ENCODE measurements around the gene NACAD. TPM values are rescaled to one million over a fixed set of nuclear protein-coding genes. Genes with fewer than 3 reads are reported as not detected.

NACAD gene, protein sequence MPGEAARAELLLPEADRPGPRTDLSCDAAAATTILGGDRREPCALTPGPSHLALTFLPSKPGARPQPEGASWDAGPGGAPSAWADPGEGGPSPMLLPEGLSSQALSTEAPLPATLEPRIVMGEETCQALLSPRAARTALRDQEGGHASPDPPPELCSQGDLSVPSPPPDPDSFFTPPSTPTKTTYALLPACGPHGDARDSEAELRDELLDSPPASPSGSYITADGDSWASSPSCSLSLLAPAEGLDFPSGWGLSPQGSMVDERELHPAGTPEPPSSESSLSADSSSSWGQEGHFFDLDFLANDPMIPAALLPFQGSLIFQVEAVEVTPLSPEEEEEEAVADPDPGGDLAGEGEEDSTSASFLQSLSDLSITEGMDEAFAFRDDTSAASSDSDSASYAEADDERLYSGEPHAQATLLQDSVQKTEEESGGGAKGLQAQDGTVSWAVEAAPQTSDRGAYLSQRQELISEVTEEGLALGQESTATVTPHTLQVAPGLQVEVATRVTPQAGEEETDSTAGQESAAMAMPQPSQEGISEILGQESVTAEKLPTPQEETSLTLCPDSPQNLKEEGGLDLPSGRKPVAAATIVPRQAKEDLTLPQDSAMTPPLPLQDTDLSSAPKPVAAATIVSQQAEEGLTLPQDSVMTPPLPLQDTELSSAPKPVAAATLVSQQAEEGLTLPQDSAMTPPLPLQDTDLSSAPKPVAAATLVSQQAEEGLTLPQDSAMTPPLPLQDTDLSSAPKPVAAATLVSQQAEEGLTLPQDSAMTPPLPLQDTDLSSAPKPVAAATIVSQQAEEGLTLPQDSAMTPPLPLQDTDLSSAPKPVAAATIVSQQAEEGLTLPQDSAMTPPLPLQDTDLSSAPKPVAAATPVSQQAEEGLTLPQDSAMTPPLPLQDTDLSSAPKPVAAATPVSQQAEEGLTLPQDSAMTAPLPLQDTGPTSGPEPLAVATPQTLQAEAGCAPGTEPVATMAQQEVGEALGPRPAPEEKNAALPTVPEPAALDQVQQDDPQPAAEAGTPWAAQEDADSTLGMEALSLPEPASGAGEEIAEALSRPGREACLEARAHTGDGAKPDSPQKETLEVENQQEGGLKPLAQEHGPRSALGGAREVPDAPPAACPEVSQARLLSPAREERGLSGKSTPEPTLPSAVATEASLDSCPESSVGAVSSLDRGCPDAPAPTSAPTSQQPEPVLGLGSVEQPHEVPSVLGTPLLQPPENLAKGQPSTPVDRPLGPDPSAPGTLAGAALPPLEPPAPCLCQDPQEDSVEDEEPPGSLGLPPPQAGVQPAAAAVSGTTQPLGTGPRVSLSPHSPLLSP (N-terminal part only)
- total RNA-seq (not detected), polyA plus RNA-seq (not detected)

DNA sequence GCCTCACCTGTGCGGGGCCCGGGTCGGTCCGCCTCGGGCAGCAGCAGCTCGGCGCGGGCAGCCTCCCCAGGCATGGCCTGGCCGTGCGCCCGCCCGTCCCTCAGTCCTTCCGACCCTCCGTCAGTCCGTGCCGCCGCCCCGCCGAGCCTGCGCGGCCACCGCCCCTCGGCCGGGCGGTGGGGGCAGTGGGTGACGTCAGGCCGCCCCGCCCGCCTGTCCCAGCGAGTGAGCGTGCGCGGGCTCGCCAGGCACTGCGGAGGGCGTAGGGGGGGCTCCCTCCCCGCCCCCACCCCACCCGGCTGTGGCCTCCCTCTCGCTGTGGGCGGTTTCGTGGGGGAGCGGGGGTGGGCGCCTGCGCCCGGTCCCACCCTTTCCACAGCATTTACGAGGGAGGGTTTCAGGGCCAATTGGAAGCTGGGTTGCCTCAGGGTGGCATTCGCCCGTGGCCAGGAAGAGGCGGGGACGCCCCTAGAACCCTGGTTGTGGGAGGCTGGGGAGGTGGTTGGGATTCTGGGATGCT lies at the start of gene NACAD:
Gene NACAD, minus strand, starts transcription at position 149 of the 520 bp plus-strand sequence. Its CDS starts 75 bp downstream, at position 74.
- intact Hi-C loops (cut with micrococcal nuclease) = no loop called here
- H3K9me3 ChIP-seq (ENCODE audit: control insufficient read depth in 1 of 2, low read length in 2 of 2) = no peaks in the 10 kb centered on the region
- peaks cover 0 to 6% of the 10 kb centered on the region in 2 donors for H3K36me3 Mint-ChIP-seq
- H3K27ac Mint-ChIP-seq = peak within 1 kb of the TSS; percentile 31 to 86 (median 65)
- CTCF ChIA-PET (ENCODE audit: partially characterized antibody) = no interaction called here
- POLR2A ChIA-PET (ENCODE audit: partially characterized antibody) = interaction anchor here (0.6 to 1.7 kb wide), 3 partner anchors 8 to 61 kb away, joined by 3 to 5 read pairs (median 5); no protein-coding TSS in a partner anchor
- peaks cover 8% of the 10 kb centered on the region for H3K4me1 ChIP-seq (ENCODE audit: insufficient read depth, low read length)
- H3K27me3 ChIP-seq (ENCODE audit: insufficient read depth, low read length) = peaks cover 8% of the 10 kb centered on the region
- peak within 1 kb of the TSS in 1 of 2 donors; percentile 49 for H3K4me3 ChIP-seq (ENCODE audit: low read length in 2 of 2)
- peak in 1 of 5 donors; percentile 26 for DNase-seq
- peak within 1 kb of the TSS; percentile 52 to 80 (median 70) for H3K4me3 Mint-ChIP-seq
- no peak within 1 kb of the TSS for H3K27ac ChIP-seq (ENCODE audit: low read depth, low read length)
- H3K4me1 Mint-ChIP-seq = peaks cover 0 to 10% (median 7%) of the 10 kb centered on the region in 4 donors
- H3K9me3 Mint-ChIP-seq = peaks cover 0 to 14% (median 9%) of the 10 kb centered on the region in 8 donors
- peaks cover 1 to 5% of the 10 kb centered on the region in 2 donors for H3K27me3 Mint-ChIP-seq
- H3K36me3 ChIP-seq (ENCODE audit: insufficient read depth, low read length) = no peaks in the 10 kb centered on the region

DNA sequence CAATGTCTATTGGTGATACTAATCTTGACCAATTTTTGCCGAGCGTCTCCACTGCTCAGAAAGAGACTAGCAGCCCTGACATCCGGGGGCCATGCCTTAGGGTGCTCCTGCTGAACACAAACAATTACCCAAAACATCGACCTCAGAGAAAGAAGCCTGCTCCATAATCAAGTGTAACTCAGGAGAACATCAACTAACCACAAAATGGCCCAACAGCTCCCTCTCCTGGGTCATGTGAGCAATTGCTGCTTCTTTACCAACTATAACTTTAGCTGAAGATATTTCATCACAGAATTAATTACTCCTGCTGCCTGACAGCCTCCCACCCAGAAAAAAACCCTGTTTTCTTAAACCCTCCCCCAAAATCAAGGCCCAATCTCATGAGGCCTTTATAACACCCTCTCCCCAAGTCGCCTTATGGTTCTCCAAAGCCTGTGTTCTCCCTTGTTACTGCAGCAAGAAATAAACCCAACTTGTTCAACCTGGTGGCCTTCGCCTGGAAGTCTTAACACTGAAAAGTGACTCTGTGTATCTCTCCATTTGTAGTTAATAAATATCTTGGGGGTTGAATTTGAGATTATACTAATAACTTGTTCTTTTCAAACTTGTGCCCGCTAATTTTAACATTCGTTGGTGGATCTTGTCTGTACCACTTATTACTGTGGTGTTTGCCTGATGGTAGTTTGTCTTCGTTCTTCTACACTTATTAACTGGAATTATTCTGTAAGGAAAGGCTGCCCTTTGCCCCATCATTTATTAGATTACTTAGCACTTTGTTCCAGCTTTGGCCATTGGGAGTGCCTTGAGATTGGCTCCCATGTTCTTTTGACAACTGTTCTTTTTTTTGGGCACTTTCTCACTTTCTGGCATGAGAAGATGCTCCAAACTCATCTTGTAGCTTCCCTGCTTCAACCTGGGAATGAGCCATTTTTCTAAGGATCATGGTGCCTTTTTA lies 47.6 kb upstream of the NACAD start:
- H3K36me3 Mint-ChIP-seq = no peaks in the 10 kb centered on the region
- intact Hi-C loops (cut with micrococcal nuclease) = loop anchor here (1.0 kb wide), 7 partner anchors 56 to 548 kb away; partner anchors contain the start of gene PPIA
- no peaks in the 10 kb centered on the region for H3K9me3 Mint-ChIP-seq
- H3K36me3 ChIP-seq (ENCODE audit: insufficient read depth, low read length) = no peaks in the 10 kb centered on the region
- POLR2A ChIA-PET (ENCODE audit: partially characterized antibody) = interaction anchor here (0.8 to 4.3 kb wide), 12 partner anchors 13 to 554 kb away, joined by 3 to 31 read pairs (median 4); partner anchors contain the start of genes H2AZ2, MYO1G, PURB and TBRG4
- no peak overlapping the region for H3K4me3 ChIP-seq (ENCODE audit: low read length in 2 of 2)
- no peaks in the 10 kb centered on the region for H3K9me3 ChIP-seq (ENCODE audit: control insufficient read depth in 1 of 2, low read length in 2 of 2)
- H3K27ac Mint-ChIP-seq = peak overlapping the region in 5 of 7 donors; percentile 1 to 86 (median 73)
- peaks cover 6 to 11% (median 9%) of the 10 kb centered on the region in 4 donors for H3K4me1 Mint-ChIP-seq
- H3K4me3 Mint-ChIP-seq = peak overlapping the region in 1 of 8 donors; percentile 55
- CTCF ChIA-PET (ENCODE audit: partially characterized antibody) = interaction anchor here (0.7 to 8.8 kb wide), 48 partner anchors 8 to 548 kb away, joined by 3 to 239 read pairs (median 5); partner anchors contain the start of genes H2AZ2, MYO1G, PURB and TBRG4
- H3K27ac ChIP-seq (ENCODE audit: low read depth, low read length) = no peak overlapping the region
- peak; percentile 65 to 77 (median 74) for DNase-seq
- no peaks in the 10 kb centered on the region for H3K27me3 ChIP-seq (ENCODE audit: insufficient read depth, low read length)
- H3K27me3 Mint-ChIP-seq = no peaks in the 10 kb centered on the region
- H3K4me1 ChIP-seq (ENCODE audit: insufficient read depth, low read length) = peaks cover 4% of the 10 kb centered on the region

DNA sequence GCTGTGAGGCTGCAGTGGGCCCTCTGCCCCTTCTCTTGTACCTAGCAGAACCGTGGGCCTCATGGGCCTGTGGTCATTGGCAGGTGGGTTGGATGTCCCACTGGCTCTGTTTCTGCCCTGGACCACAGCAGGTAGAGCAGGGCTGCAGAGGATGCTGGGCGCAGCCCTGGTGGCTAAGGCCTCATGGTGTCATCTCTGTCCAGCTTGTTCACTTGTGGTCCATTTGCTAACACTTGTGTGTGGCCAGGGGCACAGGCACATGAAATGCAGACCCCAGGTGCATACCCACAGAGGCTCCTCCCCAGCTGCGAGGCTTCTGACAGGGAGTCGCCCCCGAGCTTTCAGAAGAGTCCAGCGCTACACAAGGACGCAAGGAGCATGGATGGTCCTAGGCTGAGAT lies 45.1 kb upstream of the NACAD start:
- no peak for DNase-seq
- intact Hi-C loops (cut with micrococcal nuclease) = no loop called here
- Mint-ChIP-seq H3K27ac (peak overlapping the region in 2 of 7 donors; percentile 20 to 53), H3K9me3 (no peaks in the 10 kb centered on the region), H3K4me1 (peaks cover 6 to 11% (median 9%) of the 10 kb centered on the region in 4 donors), H3K4me3 (no peak overlapping the region), H3K36me3 (no peaks in the 10 kb centered on the region), H3K27me3 (no peaks in the 10 kb centered on the region)
- CTCF ChIA-PET (ENCODE audit: partially characterized antibody) = interaction anchor here (6.6 to 8.8 kb wide), 2 partner anchors 160 to 276 kb away, joined by 159 to 239 read pairs; partner anchors contain the start of gene MYO1G
- no peaks in the 10 kb centered on the region for H3K36me3 ChIP-seq (ENCODE audit: insufficient read depth, low read length)
- H3K27me3 ChIP-seq (ENCODE audit: insufficient read depth, low read length) = no peaks in the 10 kb centered on the region
- H3K9me3 ChIP-seq (ENCODE audit: control insufficient read depth in 1 of 2, low read length in 2 of 2) = no peaks in the 10 kb centered on the region
- H3K4me1 ChIP-seq (ENCODE audit: insufficient read depth, low read length) = peaks cover 4% of the 10 kb centered on the region
- no peak overlapping the region for H3K27ac ChIP-seq (ENCODE audit: low read depth, low read length)
- POLR2A ChIA-PET (ENCODE audit: partially characterized antibody) = no interaction called here
- H3K4me3 ChIP-seq (ENCODE audit: low read length in 2 of 2) = no peak overlapping the region

DNA sequence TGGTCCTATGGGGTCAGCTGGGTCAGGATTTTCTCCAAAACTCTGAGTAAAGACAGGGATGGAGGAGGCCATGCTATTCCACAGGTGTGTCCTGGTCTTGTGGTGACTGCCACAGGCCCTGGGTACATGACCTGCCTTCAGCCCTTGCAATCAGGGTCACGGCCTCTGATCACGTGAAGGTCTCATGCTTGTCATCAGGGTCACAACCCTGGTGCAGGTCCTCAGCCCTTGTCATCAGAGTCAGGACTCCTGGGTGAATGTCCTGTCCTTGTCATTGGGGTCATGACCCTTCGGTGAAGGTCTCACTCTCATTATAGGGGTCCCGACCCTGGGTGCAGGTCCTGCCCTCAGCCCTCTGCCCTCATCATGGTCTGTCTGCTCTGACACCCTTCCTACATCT lies 44.6 kb upstream of the NACAD start:
- H3K4me3 Mint-ChIP-seq = no peak overlapping the region
- Histone ChIP-seq H3K4me3 (ENCODE audit: low read length in 2 of 2) (no peak overlapping the region), H3K9me3 (ENCODE audit: control insufficient read depth in 1 of 2, low read length in 2 of 2) (no peaks in the 10 kb centered on the region), H3K27me3 (ENCODE audit: insufficient read depth, low read length) (no peaks in the 10 kb centered on the region), H3K36me3 (ENCODE audit: insufficient read depth, low read length) (no peaks in the 10 kb centered on the region), H3K27ac (ENCODE audit: low read depth, low read length) (no peak overlapping the region), H3K4me1 (ENCODE audit: insufficient read depth, low read length) (peaks cover 4% of the 10 kb centered on the region)
- H3K9me3 Mint-ChIP-seq = no peaks in the 10 kb centered on the region
- ChIA-PET CTCF (ENCODE audit: partially characterized antibody) (interaction anchor here (6.6 to 8.8 kb wide), 2 partner anchors 160 to 276 kb away, joined by 159 to 239 read pairs; partner anchors contain the start of gene MYO1G), POLR2A (ENCODE audit: partially characterized antibody) (no interaction called here)
- H3K27me3 Mint-ChIP-seq = no peaks in the 10 kb centered on the region
- peak overlapping the region in 1 of 7 donors; percentile 20 for H3K27ac Mint-ChIP-seq
- intact Hi-C loops (cut with micrococcal nuclease) = no loop called here
- H3K4me1 Mint-ChIP-seq = peaks cover 6 to 11% (median 9%) of the 10 kb centered on the region in 4 donors
- no peaks in the 10 kb centered on the region for H3K36me3 Mint-ChIP-seq
- no peak for DNase-seq

DNA sequence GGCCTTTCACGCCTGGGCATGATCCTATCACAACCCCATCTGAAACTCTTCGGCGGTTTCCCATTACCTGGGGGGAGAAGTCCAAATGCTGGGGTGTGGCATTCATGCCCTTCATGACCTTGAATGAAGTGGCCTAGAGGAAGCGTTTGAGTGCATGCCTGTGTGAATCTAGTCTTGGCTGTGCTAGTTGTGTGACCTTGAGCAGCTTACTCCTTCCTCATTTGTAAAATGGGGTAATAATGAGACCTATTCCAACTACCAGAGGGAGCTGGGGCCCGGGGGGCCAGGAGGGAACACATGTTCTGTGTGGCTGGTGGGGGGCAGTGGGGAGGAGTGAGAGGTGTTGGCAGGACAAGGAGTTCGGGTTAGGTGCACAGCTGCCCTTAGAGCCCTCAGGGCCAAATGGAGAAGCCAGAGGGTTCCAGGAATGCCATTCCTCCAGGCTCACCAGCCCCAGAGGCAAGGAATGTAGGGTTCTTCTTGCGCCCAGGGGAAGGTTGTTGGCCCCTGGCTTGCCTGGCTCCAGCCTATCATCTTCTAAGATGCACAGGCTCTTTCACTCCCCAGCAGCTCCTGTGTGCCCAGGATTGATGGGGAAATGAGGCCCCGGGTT lies 44.0 kb upstream of the NACAD start:
- Mint-ChIP-seq H3K27ac (no peak overlapping the region), H3K4me1 (peaks cover 6 to 11% (median 9%) of the 10 kb centered on the region in 4 donors), H3K4me3 (no peak overlapping the region), H3K27me3 (no peaks in the 10 kb centered on the region), H3K9me3 (no peaks in the 10 kb centered on the region), H3K36me3 (no peaks in the 10 kb centered on the region)
- ChIA-PET CTCF (ENCODE audit: partially characterized antibody) (interaction anchor here (6.6 to 8.8 kb wide), 2 partner anchors 159 to 275 kb away, joined by 159 to 239 read pairs; partner anchors contain the start of gene MYO1G), POLR2A (ENCODE audit: partially characterized antibody) (no interaction called here)
- Histone ChIP-seq H3K27me3 (ENCODE audit: insufficient read depth, low read length) (no peaks in the 10 kb centered on the region), H3K27ac (ENCODE audit: low read depth, low read length) (no peak overlapping the region), H3K9me3 (ENCODE audit: control insufficient read depth in 1 of 2, low read length in 2 of 2) (no peaks in the 10 kb centered on the region), H3K36me3 (ENCODE audit: insufficient read depth, low read length) (no peaks in the 10 kb centered on the region), H3K4me3 (ENCODE audit: low read length in 2 of 2) (no peak overlapping the region), H3K4me1 (ENCODE audit: insufficient read depth, low read length) (peaks cover 4% of the 10 kb centered on the region)
- no peak for DNase-seq
- intact Hi-C loops (cut with micrococcal nuclease) = no loop called here
